Stimulated activated CD8-positive, alpha-beta memory T cell treated with anti-CD3 and anti-CD28 coated beads, Interleukin-15, amount 100 ng/mL, for 48 hours (primary cell): ENCODE results near the gene SEMA3D.
A peak's percentile ranks its signal among the peaks of the same experiment; 100 is the strongest.

Experiments used
- DNase-seq, 2 donors: peaks; one replicate each; pipeline ENCODE4 v3.0.0-alpha.2; 2020; ENCODE audit warnings: low read depth in 2 of 2

SEMA3D gene

DNA sequence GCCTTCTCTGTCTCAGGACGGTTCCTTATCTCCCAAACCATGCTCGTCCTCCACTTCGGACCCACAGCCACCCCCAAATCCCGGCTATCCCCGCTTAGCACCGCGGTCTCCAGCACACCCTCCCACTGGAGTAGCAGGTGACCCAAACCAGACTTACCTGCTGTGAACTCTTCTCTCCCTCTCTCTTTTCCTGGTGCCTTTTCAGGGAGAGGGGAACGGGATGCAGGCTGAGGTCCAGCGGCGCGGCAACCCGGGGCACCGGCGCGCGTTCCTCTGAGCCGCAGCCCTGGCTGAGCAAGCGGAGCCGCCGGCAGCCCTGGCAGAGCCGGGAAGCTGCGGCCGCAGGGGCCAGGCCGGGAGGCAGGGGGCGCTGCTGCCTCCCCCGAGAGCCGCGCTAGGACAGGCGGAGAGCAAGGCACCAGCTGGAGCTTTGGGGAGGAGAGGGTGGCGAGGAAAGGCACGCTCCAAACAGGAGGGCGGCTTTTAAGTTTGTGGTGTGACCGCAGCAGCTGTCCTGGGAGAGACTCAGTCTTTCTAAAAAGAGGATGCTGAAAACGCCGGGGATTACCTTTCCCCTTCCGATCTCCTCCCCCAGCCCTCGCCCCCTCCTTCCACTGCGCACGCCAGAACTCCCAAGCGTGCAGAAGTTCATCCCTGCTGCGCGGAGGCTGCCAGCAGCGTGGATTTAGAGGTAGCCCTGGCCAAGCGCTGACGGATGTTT is at the start of gene SEMA3D:
TSS of gene SEMA3D (minus strand) at position 536 of the 721 bp plus-strand sequence. CDS start 65,165 bp downstream, outside the sequence.
- peak in 1 of 2 donors; percentile 5 for DNase-seq

DNA sequence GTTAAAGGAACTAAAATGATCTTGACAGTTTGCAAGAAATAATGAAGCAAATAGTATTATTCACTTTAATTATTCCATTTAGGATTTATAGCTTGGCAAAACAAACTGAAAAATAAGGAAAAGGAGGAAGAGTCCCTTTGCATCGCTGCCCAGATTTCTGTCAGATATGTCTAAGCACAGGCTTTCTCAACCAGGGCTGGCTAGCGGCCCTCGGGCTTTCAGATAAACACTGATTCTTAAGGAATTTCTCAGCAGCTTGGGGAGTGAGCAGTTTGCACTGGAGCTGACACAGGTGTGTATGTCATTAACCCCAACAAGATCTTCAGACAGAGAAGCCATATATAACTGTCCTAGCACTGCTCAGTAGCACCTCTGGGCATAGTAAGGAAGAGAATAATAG is 47.9 kb upstream of the SEMA3D start:
- DNase-seq, result no peak

DNA sequence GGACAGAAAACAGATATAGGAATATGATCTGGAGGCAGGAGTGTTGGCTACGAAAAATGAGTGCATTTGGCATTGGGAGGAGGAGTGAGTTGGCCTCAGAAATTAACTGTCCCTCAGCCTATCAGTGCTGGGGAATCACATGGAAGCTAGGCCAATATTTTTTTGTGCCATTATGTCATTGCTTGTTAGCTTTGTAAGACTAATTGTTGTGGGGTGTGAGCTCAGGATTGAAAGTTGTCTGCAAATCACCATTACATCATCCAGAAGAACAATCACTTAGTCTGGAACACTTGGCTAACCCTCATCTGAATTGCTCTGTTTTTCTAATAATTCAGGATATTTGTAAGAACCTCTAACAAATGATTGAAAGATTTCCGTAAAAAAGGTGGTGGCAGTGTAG is 45.2 kb upstream of the SEMA3D start:
- DNase-seq, result no peak

DNA sequence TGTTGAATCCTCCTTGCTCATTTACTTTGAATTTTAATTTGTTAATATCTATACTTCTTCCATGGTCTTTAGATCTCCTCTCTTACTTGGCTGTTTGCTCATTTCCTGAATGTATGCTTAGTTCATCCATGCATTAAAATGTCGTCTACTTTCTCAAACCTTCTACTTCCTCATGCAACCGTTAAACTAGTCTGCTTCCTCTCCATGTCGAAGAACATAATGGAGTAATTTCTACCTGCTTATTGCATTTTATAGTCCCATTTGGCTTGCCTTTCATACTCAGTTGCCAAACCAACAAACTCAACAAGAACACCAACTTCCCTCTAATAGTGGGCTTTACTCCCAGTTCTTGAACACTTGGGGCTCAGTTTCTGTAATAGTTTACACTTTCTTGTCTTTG is 43.8 kb upstream of the SEMA3D start:
- no peak for DNase-seq

DNA sequence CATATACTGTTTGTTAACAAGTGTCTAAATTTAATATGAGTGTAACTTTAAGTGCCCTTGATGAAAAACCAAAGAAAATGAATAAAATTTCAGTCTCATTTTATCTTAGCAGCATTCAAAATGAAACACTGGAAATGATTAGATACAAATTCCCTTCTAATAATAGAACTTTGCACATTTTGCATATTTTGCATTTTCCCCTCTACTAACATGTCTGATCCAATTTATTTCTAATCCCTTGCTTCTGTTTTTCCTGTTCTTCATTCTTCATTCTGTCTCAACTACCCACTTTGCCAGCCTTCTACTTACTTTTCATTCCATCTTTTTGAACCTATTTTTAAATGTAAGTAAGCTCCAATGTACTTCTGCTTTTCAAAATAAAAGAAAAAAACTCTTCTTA is 42.7 kb upstream of the SEMA3D start:
- no peak for DNase-seq

DNA sequence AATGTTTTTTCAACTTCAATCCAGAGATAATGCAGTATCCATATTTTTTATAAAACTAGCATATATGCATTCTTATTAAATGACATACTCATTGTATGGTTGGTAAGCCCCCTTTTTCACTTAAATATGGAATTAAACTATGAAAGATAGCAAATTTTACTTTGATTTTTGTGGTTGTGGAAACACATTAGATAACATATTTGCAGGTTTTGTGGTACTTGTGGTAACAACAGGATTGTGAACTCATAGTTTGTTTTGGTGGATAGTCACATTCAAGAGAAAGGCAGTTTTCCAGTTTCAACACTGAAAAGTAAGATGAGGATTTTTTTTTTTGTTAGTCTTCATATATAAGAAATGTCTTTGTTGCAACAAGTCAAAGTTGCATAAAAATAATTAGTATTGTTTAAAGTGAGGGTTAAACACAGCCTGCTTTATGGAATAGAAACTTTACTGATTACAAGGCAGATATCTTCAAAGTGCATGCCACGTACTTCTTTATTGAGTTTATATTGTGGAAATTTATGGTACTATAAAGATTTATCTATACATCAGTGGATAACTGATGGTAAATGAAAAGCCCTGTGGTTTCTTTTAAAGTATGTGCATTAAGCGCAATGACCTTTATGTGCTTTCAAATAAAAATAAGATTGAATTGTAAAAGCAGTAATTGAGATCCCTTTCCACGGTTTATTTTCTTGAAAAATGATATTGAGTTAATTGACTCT is 39.7 kb upstream of the SEMA3D start:
- DNase-seq, result no peak

DNA sequence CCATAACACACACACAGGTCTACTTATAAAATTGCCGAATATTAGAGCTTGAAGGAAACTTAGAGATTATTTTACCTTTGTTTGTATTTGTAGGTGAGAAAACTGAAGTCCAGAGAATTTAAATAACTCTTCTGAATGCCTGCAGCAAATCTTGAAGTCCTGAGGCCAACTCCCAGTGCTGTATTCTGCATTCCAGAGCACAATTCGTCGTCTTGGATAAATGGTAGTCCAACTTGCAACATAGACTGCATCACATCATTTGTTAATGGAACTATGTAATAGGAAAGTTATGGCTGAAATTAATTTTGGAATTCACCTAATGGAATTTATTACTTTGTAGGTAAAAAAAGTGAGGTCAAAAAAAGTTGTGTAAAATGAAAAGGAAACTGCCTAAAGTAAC is 37.3 kb upstream of the SEMA3D start:
- no peak for DNase-seq

DNA sequence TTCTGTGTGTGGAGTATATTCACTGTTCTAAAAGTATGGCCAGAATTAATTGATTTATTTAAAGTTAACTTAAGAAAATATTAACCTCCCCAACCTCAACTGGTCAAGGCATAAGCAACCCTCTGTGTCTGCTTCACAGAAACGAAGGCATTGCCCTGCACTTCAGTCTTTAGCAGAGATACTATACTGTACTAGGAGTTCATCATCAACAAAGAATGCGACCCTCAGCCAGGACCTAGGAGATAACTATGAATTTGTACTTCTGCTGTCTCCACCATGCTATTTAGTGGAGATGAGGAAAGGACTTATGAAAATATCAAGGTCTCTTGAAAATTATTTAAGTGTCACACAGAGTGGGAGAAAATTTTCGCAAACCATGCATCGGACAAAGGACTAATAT is 35.7 kb upstream of the SEMA3D start:
- DNase-seq, result no peak

DNA sequence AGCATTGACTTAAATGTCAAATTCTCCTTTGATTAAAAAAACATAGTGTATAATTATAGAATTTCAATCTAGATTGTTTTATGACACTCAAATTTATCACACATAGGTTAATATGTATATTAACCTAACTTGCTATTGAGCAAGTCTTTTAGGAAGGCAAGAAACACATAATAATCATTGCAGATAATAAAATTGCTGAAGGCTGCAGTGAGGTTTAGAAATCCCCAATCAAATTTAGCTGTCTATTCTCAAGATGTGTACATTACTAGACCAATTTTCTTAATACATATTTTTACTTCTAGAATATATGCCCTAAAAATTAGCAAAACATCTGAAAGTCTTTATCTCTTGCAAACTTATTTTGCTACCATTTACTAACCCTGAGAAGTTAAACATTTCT is 34.9 kb upstream of the SEMA3D start:
- no peak for DNase-seq

DNA sequence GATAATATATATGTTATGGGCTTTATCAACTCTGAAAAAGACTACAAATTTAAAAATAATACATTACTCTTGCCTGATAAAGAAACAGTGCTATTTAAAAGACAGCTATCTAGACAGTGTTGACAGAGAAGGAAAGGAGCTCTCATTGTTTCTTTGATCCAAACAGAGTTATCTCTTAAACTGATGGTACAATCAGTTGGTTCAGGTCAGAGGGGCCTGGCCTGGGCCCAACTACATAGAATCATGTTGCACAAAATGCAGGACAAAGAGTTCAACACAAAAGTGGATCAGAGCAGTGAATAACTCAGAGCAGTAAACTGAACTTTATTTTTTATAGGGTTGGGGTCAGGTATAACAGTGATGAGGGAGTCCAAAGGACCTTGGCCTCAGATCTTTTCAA is 33.8 kb upstream of the SEMA3D start:
- DNase-seq, result no peak

DNA sequence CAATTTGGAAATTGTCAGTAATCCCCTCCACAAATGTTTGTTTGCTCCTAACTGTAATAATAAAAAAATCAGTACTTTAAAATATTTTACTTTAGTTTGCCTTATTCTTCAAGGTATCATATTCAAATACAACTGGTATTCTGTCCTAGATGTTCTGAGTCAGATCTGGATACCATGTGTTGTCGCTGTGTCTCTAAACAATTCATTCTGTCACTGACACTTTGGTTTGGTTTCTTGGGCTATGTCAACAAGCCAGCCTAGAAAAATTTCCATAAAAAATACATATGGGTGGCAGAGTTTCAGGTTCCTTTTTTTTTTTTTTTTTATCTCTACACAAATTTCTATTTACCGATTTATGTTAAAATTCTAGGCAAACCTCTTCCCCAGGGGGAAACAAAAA is 33.2 kb upstream of the SEMA3D start:
- no peak for DNase-seq

DNA sequence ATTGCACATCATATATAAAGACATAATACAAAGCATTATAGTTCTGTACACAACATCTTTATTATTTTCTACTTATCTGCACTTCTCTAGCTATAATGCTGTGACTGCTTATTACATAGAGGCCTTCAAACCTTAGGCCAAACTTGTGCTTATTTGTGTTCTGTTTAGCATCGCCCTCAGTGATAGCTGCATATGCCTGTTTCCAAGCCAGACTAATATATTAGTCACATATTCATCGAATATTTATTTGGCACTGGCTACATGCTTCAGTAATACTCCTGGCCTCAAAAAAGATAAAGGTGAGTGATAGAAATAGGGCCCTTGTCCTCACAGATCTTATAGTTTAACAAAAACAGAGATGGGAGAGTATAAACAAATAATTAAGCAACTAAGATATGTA is 30.2 kb upstream of the SEMA3D start:
- no peak for DNase-seq

DNA sequence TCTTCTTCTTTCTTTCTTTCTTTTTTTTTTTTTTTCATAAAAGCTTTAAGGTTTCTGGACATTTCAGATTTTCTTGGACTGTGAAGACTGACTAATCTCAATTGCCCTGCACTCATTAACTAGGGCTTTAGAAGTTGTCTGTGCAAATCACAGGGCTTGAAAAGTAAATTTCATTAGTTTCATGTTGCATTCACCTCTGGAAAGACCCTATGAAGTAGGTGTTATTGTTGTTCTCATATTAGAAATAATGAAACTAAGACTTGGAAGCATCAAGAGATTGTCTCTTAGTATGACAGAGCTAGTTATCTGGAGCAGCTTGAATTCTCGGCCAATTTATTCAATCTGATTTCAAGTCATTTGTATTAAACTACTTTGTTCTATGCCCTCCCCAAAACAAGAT is 28.2 kb upstream of the SEMA3D start:
- no peak for DNase-seq

DNA sequence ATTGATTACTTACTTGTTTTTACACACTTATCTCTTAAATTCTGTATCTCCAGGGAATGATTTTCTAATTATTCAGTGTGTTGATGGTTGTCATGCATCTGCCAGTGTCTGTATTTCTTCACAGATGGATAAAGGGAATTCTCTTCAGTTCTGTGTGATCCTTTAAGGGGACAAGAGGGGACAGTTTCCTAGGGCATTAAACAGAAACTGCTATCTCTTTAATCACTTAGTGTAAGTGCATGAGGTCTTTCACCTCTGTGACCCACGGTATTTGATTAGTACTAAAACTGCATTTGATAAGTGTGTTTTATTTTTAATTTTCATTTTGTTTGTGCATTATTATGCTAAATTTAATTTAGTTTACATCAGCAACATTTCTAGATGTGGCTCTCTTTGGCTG is 26.6 kb upstream of the SEMA3D start:
- DNase-seq, result no peak

DNA sequence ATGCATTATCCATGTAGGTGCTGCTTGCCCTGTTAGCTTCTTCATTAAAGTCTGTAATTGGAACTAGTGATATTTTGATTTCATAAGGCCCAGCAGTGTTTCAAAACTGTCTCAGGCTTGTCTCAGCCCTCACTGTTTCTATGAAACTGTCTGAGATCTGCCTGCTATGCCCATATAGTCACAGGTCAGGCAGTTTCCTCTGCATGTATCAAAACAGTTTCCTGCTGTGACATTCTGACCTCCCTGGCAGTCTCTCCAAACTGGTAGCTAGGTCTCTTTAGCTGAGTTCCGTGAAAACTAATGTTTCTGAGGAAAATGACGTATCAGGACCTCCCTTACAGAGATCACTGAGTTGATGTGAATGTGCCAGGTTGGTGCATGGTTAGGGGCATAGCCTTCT is 18.9 kb upstream of the SEMA3D start:
- DNase-seq, result no peak

DNA sequence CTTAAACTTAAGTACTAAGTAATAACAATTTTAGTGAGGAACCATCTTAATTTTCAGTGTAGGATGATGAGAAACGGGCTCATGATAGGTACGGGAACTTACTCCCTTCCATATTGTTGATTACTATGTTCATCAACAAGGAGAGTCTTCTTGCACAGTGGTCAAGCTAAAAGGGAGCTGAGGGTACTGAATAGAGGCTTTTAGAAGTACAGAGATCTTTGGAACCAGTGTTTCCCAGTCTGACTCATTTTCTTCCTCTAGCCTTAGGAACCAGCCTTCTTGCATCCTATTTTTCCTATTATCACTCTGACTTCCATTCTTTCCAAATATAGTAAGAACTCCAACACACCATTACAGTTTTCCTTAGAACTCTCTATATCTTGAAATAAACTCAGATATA is 17.6 kb upstream of the SEMA3D start:
- DNase-seq, result no peak

DNA sequence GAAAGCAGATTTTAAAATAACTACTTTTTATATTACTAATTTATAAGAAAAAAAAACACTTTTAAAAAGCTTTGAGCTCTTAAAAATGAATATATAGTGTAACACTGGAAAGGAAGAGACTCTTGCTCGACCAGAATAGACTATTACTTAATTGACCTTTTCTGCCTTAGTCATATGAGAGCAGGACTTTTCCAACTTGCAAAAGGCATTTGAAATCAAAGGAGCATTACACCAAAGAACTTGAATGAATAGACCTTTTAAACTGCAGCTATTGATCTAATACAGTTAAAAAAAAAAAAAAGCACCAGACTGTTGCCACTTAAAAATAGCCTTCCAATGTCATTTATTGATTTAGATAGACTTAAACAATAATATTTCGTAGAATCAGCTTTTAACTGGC is 17.2 kb upstream of the SEMA3D start:
- DNase-seq, result no peak

DNA sequence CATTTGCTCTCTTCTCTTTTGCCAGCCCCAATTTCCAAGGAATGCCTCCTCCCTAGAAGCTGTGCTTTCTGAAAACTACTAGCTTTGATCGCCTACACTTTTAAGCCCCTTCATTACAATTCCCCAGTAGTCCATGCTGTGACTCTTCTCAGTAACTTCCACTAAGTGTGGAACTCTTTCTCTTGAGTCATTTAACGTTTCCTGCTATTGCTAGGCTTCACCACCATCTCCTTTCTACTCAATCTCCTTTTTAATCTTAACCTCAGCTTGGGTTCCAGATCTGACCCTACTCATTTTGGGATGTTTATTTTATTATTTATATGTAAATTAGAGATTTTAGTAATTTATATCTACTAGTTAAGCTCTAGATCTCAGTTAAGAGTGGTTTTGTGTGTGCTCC is 14.4 kb upstream of the SEMA3D start:
- no peak for DNase-seq

DNA sequence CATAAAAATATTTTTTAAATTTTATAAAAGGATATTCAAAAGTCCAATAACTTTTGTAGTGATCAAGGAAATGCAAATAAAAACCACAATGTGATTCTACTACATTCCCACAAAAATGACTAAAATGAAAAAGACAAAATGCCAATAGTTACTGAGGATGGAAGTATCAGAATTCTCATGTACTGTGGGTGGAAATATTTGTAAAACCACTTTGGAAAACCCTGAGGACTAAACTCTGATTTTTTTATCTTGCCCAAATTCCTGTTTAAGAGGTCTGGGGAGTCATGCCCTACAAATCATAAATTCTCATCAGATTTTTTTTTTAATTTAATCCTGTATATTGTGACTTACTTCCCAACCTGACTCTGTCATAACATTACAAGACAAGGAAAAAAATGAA is 9.8 kb upstream of the SEMA3D start:
- DNase-seq, result no peak

DNA sequence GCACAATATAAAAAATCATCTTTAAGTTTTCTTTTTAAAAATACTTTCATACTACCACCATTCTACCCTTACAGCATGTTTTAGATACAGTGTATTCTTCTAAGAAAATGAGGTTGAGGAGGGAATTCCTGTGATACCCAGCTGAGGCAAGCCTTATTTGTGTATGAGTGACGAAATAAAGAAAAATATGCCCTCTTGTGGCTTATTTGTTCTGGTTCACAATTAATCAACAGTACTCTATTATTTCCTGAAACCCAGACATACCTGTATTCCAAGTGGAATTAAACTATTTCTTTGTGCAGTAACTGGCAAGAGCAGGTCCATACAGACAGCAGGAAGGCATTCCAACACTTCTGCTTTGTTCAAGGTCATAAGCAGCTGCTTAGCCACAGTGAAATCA is 4.5 kb upstream of the SEMA3D start:
- DNase-seq, result no peak

DNA sequence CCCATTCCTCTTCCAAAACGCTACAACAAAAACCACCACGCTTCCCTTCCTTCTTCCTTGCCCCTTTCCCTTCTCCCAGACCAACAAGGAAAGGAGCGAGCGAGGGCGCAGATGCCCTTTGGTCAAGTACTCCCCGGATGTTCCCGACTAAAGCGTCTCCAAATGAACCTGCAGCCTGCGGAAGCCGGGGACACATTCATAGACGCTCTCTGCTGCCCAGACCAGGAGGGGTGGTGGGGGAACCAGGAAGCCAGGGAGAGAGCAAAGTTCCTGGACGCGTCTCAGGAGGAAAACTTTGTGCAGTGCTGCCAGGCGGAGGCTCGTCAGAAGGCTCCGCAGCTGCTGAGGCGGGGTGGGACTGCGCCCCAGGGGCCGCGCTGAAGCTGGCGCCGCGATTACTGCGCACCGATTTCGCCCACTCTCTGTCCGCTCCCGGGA is 754 bp downstream of the SEMA3D start:
- no peak for DNase-seq

DNA sequence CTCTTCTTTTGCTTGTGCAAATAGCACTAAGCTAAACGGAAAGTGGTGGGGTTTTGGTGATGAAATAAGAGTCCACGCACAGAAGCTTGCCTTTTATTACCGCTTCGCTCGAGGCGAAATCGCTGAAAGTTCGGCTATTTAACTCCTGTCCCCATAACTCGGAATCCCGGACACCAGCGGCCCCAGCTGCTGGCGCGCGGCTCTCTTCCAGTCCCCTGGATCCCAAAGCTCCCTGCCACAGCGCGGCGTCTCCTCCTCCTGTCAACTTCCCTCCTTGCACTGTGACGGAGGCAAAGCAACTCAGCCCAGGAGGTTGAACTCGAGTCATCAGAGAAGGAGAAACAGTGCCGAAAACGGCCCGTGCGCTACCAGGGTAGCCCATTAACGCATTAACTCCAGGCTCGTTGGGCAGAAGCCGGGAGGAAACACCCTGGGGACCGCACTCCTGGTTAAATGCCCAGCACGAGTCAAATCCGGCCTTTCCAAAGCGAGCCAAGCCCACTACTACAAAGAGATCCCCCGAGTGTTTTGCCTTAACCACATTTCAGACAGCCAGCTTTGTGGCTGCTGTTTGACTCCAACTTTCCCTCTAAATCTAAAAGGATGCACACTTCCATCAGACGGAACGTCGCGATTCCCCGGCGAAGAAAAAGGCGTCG is 1.3 kb downstream of the SEMA3D start:
- no peak for DNase-seq
